Activated T-cell treated with anti-CD3 and anti-CD28 coated beads, Interleukin-2, amount 50 U/mL, for 4 hours (primary cell): ENCODE measurements around the gene PDCD1LG2. TPM values are rescaled to one million over a fixed set of nuclear protein-coding genes. Genes with fewer than 3 reads are reported as not detected.

Source experiments
- ATAC-seq, 2 donors: fragments of 200-7000 bp; cut with Tn5 transposase; one replicate each; pipeline ENCODE4 v1.10.0; 2021
- DNase-seq: peaks from one replicate; pipeline ENCODE4 v3.0.0-alpha.2; 2020
- H3K27me3 Mint-ChIP-seq: one replicate; pipeline ENCODE4 v1.8.0; 2021; ENCODE audit warnings: low read depth, mixed read lengths
- H3K36me3 Mint-ChIP-seq: one replicate; pipeline ENCODE4 v1.8.0; 2022; ENCODE audit warnings: mixed read lengths; ENCODE audit not compliant: insufficient read depth
- H3K4me1 Mint-ChIP-seq: one replicate; pipeline ENCODE4 v1.8.0; 2021; ENCODE audit warnings: low read depth, mixed read lengths
- H3K4me3 Mint-ChIP-seq: one replicate; pipeline ENCODE4 v1.8.0; 2021; ENCODE audit warnings: mild to moderate bottlenecking, moderate library complexity, mixed read lengths
- H3K9me3 Mint-ChIP-seq: one replicate; pipeline ENCODE4 v1.8.0; 2021; ENCODE audit warnings: mixed read lengths
- total RNA-seq, 3 donors: library from RNA; stranded (reverse); gene quantifications; one replicate each; pipeline ENCODE4 v1.2.1, GENCODE V29; 2021

Gene PDCD1LG2
- total RNA-seq, 3 donors from 2014 or later: 0.11 to 0.60 TPM; not detected in 1

- DNase-seq (no peak), ATAC-seq (no peak)
- no peaks in the 10 kb centered on the region for H3K27me3 Mint-ChIP-seq
- H3K4me1 Mint-ChIP-seq: peaks cover 44% of the 10 kb centered on the region
- no peaks in the 10 kb centered on the region for H3K9me3 Mint-ChIP-seq
- H3K36me3 Mint-ChIP-seq: no peaks in the 10 kb centered on the region
- H3K4me3 Mint-ChIP-seq: peak overlapping the region; percentile 74
Measured at GRCh38 chr9:5510989-5511388, 658 bp downstream of the PDCD1LG2 start.

- peak overlapping the region; percentile 74 for H3K4me3 Mint-ChIP-seq
- no peaks in the 10 kb centered on the region for H3K27me3 Mint-ChIP-seq
- H3K9me3 Mint-ChIP-seq: no peaks in the 10 kb centered on the region
- peaks cover 44% of the 10 kb centered on the region for H3K4me1 Mint-ChIP-seq
- no peaks in the 10 kb centered on the region for H3K36me3 Mint-ChIP-seq
- ATAC-seq (no peak), DNase-seq (no peak)
Measured at GRCh38 chr9:5511476-5511875, 1.1 kb downstream of the PDCD1LG2 start.

GRCh38 chr9:5511935-5512580 lies 1.7 kb downstream of the PDCD1LG2 start:
- H3K27me3 Mint-ChIP-seq: no peaks in the 10 kb centered on the region
- no peak overlapping the region for H3K4me3 Mint-ChIP-seq
- no peaks in the 10 kb centered on the region for H3K9me3 Mint-ChIP-seq
- DNase-seq (no peak), ATAC-seq (no peak)
- peaks cover 44% of the 10 kb centered on the region for H3K4me1 Mint-ChIP-seq
- no peaks in the 10 kb centered on the region for H3K36me3 Mint-ChIP-seq

DNA sequence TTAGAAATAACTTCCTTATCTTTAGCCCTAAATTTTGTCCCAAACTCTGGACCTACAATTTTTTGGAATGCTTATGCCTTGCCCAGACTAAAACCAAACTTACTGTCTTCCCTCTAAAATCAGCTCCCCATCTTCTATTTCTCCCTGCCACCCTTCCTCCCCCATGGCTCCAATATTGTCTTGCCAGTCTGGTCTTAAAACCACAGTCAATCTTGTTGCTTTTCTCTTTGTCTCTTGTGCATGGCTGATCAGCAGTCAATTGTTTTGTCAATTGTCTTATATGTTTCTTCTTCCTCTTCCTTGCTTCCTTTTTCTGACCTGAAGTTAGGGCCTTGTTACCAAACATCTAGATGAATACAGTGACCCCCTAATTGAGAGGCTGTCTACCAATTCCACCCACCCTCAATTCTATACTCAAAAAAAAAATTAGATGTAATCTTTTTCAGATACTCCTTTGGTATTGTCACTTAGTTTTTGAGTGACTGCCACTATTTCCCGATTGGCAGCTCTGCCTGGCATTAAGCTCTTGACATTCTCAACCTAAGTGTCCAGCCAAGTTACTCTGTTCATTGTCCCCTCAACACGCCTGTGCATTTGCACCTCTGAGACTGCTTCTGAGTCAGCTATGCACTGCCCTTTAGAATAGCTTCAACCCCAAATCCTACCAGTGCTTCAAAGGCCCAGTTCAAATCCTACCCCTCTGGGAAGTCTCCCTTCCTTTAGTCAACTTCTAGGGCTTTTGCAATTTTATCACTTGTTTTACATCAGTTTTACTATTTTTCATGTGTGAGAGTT lies 2.5 kb downstream of the PDCD1LG2 start:
- Mint-ChIP-seq H3K4me3 (no peak overlapping the region), H3K9me3 (no peaks in the 10 kb centered on the region), H3K27me3 (no peaks in the 10 kb centered on the region), H3K4me1 (peaks cover 47% of the 10 kb centered on the region), H3K36me3 (no peaks in the 10 kb centered on the region)
- no peak for DNase-seq
- no peak for ATAC-seq

DNA sequence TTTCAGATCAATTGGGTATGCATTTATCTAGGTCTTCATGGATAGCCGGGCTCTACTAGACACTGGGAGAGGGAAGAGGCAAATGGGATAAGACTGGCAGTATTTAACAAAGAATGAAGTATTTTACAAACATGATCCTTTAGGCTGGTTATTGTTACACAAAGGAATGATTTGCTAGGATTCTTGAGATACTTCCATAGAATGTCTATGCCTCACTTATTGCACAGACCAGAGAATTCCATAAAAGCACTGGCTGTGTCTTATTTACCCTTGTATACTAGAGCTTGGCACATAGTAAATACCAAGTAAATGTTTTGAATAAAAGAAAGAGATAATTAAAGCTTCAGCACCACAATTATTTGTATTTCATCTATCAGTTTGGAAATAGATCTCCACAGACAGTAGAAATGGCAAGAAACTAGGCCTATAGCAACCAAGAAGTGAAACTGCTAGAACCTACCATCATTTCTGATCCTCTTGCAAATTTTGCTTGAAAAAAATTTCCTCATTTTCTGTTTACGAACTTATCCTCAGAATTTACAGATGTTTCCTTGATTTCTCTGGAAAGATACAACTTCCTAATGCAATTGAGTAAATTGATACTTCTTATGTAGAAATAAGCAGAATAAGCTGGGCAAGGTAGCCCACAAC lies 3.8 kb downstream of the PDCD1LG2 start:
- DNase-seq (no peak), ATAC-seq (no peak)
- H3K27me3 Mint-ChIP-seq: no peaks in the 10 kb centered on the region
- no peaks in the 10 kb centered on the region for H3K9me3 Mint-ChIP-seq
- H3K4me3 Mint-ChIP-seq: no peak overlapping the region
- peaks cover 51% of the 10 kb centered on the region for H3K4me1 Mint-ChIP-seq
- H3K36me3 Mint-ChIP-seq: no peaks in the 10 kb centered on the region

DNA sequence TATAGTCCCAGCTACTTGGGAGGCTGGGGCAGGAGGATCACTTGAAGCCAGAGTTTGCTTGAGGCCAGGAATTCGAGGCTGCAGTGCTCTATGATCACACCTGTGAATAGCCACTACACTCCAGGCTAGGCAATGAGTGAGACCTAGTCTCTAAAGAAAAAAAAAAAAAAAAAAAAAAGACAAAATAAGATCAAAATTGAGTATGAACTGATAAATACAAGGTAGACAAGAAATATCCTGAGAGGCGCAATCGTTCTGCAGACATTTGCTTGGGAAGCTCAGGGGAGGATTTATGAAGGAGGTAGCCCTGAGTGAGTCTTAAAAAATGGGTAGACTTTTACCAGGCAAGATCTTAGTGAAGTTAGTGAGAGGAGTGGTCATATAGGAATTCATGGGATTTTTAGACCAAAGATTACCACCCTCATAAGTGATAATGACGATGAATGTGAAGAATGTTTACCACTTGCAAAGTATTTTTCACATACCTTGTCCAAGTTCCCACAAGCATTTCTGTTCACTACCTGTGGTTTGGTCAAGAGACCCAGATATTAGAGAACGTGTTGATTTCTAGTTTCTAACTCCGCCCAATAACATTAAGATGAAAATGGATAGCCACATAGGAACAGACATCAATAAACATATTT lies 4.4 kb downstream of the PDCD1LG2 start:
- Mint-ChIP-seq H3K27me3 (no peaks in the 10 kb centered on the region), H3K36me3 (no peaks in the 10 kb centered on the region), H3K4me3 (no peak overlapping the region), H3K9me3 (no peaks in the 10 kb centered on the region), H3K4me1 (peaks cover 50% of the 10 kb centered on the region)
- ATAC-seq (no peak), DNase-seq (no peak)

- H3K9me3 Mint-ChIP-seq: no peaks in the 10 kb centered on the region
- no peak for DNase-seq
- peaks cover 44% of the 10 kb centered on the region for H3K4me1 Mint-ChIP-seq
- no peaks in the 10 kb centered on the region for H3K36me3 Mint-ChIP-seq
- no peak overlapping the region for H3K4me3 Mint-ChIP-seq
- ATAC-seq: no peak
- no peaks in the 10 kb centered on the region for H3K27me3 Mint-ChIP-seq
Measured at GRCh38 chr9:5515261-5515650, 4.9 kb downstream of the PDCD1LG2 start.

DNA sequence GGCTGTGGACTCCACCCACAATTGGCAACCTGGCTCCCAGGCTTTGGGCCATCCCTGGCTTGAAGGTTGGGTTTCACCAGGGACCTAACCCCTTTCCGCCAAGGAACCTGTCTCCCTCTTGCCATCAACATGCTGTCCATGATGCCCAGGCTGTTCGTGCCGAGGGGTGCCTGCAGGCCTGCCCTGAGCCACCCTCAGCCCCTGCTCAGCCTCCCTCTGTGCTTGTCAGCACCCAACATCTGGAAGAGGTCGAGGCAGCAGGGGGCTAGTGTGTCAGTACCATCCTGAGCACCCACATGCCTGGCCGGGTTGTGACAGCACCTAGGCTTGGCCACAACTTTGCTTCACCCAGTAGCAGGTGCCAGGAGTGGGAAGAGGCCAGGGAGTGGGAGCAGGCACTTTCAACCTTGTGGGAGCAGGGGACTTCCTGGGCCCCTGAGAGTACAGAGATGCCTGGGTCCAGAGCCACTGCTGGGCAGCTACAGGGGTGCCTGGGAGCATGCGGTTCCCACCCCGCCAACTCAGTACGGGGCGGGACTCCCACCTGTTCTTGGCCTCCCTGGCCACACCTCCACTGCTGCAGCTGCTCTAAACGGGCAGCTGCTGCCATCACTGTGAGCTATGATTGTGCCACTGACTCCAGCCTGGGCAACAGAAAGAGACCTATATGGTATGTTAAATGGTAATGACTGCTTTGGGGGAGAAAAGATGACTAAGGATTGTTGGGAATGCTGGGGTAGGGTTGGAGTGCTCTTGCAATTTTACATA lies 6.3 kb downstream of the PDCD1LG2 start:
- H3K9me3 Mint-ChIP-seq: no peaks in the 10 kb centered on the region
- ATAC-seq (no peak), DNase-seq (no peak)
- H3K4me1 Mint-ChIP-seq: peaks cover 31% of the 10 kb centered on the region
- H3K27me3 Mint-ChIP-seq: no peaks in the 10 kb centered on the region
- H3K36me3 Mint-ChIP-seq: no peaks in the 10 kb centered on the region
- H3K4me3 Mint-ChIP-seq: no peak overlapping the region

DNA sequence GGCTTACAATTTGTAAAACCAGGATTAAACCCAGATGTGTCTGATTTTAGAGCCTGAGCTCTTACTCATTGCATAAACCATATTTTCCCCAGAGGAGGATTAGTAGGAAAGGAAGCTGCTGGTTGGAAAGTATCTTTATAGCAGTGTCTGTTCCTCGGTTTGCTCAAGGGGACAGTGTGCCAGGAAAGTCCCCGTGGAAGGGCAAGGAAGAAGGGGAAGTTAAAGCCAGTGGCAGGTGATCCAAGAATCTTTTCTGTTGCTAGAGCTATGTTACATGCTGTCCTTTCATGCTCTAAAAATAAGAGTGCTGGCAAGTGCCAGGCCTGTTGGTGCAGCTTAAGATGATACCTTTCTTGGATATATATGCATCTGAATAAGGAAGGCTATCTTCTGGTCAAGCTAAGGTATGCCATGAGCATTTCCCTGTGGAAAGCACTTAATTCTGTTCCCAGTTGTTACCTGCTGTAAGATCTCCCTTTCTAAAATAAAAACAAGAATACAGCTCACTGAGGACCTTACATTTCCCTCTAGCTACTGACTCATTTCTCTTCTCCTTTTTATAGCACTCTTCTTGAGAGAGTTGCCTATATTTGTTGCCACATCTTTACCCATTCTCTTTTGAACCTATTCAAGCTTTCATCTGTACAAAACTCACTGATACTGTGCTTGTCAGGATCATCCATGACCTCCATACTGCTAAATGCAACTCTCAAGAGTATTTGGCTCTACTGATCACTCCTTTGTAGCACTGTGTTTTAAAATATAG lies 8.0 kb downstream of the PDCD1LG2 start:
- Mint-ChIP-seq H3K36me3 (no peaks in the 10 kb centered on the region), H3K9me3 (no peaks in the 10 kb centered on the region), H3K27me3 (no peaks in the 10 kb centered on the region), H3K4me1 (peaks cover 18% of the 10 kb centered on the region), H3K4me3 (no peak overlapping the region)
- DNase-seq (no peak), ATAC-seq (peak; percentile 52 to 66)

DNA sequence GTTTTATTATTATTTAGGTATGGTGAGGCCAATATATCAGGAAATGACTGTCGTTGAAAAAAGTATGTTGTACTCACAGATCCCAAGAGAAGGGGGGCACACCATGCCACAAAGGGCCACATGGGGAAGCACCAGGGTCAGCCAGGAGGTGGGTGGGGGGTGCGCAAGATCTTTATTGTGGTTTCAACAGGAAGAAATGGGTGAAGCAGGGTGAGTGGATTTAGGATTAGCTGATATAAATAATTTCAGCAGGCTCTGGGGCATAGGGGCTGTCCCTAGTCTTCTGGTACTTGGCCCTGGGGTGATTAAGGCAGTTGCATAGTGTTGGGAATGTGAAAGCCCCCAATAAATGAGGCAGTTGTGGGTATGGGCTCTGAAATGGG lies 8.6 kb downstream of the PDCD1LG2 start:
- Mint-ChIP-seq H3K9me3 (no peaks in the 10 kb centered on the region), H3K27me3 (no peaks in the 10 kb centered on the region), H3K4me3 (no peak overlapping the region), H3K36me3 (no peaks in the 10 kb centered on the region), H3K4me1 (peaks cover 18% of the 10 kb centered on the region)
- ATAC-seq (peak; percentile 27 to 58), DNase-seq (no peak)

DNA sequence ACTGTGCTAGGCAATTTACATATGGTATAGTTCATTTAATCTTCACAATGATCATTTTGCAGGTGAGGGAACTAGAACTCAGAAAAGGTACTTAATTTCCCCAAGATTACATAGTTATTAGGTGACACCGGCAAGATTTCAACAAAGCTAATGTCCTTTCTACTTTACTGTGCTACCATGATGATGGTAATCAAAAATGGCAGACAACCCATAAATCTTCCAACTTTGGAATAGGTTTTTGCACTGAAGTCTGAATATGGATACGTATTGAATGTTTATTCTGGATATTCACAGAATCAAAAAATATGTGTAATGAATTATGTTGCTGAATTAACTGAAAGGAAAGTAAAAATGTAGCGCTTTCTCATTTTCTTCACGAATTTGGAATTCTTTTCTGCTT lies 13.8 kb downstream of the PDCD1LG2 start:
- Mint-ChIP-seq H3K27me3 (no peaks in the 10 kb centered on the region), H3K9me3 (no peaks in the 10 kb centered on the region), H3K4me3 (no peak overlapping the region), H3K36me3 (no peaks in the 10 kb centered on the region), H3K4me1 (peaks cover 4% of the 10 kb centered on the region)
- ATAC-seq: no peak
- no peak for DNase-seq

GRCh38 chr9:5529683-5530221 lies 19.4 kb downstream of the PDCD1LG2 start:
- Mint-ChIP-seq H3K4me3 (no peak overlapping the region), H3K9me3 (no peaks in the 10 kb centered on the region), H3K36me3 (no peaks in the 10 kb centered on the region), H3K27me3 (no peaks in the 10 kb centered on the region), H3K4me1 (peaks cover 44% of the 10 kb centered on the region)
- DNase-seq: no peak
- ATAC-seq: no peak
